ENCODE results near the gene SMIM41.

The SMIM41 gene

DNA sequence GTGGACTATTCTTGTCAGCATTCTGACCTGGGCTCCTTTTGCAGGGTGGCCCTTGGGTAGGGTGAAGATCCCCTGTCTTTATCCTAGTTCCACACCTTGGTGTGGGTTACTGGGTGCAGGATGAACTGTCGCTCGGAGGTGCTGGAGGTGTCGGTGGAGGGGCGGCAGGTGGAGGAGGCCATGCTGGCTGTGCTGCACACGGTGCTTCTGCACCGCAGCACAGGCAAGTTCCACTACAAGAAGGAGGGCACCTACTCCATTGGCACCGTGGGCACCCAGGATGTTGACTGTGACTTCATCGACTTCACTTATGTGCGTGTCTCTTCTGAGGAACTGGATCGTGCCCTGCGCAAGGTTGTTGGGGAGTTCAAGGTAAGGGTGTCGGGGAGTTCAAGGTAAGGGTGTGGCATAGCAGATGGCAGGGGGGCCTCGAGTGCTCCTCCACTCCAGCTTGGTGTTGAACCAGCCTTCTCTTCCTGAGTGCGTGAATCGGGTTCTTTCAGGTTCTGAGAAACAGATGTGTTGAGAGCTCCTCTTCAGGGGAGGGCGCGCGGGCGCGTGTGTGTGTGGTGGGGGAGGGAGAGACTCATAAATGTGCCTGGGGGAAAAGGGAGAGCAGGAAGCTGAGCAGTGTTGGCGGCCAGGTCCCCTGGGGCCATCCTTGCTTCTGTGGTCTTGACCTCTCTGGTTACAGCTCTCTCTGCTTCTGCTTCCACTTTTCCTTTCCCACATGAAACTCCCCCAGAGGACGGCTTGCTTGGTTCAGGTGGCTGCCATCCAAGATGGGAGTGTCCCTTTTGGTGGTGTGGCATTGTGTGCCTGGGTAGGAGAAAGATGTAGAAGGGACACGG is 5.7 kb upstream of the SMIM41 start:
- no peak for DNase-seq (ENCODE audit: low read depth)
- TF ChIP-seq, protein P1, sequence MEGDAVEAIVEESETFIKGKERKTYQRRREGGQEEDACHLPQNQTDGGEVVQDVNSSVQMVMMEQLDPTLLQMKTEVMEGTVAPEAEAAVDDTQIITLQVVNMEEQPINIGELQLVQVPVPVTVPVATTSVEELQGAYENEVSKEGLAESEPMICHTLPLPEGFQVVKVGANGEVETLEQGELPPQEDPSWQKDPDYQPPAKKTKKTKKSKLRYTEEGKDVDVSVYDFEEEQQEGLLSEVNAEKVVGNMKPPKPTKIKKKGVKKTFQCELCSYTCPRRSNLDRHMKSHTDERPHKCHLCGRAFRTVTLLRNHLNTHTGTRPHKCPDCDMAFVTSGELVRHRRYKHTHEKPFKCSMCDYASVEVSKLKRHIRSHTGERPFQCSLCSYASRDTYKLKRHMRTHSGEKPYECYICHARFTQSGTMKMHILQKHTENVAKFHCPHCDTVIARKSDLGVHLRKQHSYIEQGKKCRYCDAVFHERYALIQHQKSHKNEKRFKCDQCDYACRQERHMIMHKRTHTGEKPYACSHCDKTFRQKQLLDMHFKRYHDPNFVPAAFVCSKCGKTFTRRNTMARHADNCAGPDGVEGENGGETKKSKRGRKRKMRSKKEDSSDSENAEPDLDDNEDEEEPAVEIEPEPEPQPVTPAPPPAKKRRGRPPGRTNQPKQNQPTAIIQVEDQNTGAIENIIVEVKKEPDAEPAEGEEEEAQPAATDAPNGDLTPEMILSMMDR (IDR thresholded peaks at IDR 0.05; ENCODE audit: control insufficient read depth, insufficient read depth, low read depth, low read length, missing control alignments): no peak
- H3K4me3 ChIP-seq (ENCODE audit: control insufficient read depth, low read depth, low read length): no peak overlapping the region

DNA sequence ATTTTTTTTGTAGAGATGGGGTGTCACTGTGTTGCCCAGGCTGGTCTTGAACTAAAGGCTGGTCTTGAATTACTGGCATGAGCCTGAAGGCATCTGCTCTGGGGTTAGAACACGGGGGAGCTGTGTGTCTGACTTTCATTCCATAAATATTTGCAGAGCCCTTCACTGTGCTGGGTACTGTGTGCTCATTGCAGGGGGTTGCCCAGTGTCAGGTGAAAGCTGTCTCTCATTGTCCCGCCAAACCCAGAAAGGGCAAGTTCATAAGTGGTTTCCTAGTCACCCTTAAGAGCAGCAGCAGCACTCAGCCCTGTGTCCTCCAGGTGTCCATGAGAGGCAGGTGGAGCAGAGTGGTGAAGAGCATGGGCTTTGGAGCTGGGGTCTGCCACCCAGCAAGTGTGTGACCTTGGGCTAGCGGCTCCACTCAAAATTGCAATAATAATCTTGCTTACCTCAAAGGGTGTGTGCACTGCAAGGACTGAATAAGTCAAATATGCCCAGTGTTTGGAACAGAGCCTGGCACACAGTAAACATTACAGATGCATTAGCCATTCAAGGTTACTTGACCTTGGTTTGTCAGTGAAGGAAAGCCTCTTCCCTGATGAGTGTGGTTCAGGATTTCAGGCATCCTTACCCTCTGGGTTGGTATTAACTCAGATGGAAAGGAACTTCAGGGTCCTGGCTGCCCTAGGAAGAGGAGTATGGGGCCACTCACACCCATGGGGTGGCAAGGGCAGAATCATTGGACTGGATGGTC is 4.4 kb upstream of the SMIM41 start:
- TF ChIP-seq, protein P1 (IDR thresholded peaks at IDR 0.05; ENCODE audit: control insufficient read depth, insufficient read depth, low read depth, low read length, missing control alignments): no peak
- no peak for DNase-seq (ENCODE audit: low read depth)
- no peak overlapping the region for H3K4me3 ChIP-seq (ENCODE audit: control insufficient read depth, low read depth, low read length)

DNA sequence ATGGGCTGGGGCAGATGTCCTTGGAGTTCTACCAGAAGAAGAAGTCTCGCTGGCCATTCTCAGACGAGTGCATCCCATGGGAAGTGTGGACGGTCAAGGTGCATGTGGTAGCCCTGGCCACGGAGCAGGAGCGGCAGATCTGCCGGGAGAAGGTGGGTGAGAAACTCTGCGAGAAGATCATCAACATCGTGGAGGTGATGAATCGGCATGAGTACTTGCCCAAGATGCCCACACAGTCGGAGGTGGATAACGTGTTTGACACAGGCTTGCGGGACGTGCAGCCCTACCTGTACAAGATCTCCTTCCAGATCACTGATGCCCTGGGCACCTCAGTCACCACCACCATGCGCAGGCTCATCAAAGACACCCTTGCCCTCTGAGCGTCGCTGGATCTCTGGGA is 2.7 kb upstream of the SMIM41 start:
- TF ChIP-seq, protein P1 (IDR thresholded peaks at IDR 0.05; ENCODE audit: control insufficient read depth, insufficient read depth, low read depth, low read length, missing control alignments): no peak
- H3K4me3 ChIP-seq (ENCODE audit: control insufficient read depth, low read depth, low read length): no peak overlapping the region
- no peak for DNase-seq (ENCODE audit: low read depth)

DNA sequence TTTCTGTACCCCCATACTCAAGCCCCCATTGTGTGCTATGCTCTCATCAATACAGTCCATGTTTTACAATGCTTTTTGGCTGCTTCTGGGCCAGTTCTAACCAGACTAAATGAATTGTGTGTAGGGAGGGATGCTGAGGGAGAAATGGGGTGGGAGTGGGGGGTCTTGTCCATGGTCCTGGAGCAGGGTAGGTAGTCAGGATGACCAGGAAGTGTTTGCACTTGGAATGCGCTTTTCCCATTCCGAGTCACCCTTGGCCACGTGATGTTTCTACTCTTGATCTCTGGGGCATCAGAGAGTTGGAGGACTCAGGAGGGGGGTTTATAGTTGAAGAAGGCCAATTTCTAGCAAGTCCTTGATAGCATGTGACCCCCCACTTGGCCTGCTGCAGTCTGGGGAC is 1.2 kb upstream of the SMIM41 start:
- no peak for DNase-seq (ENCODE audit: low read depth)
- H3K4me3 ChIP-seq (ENCODE audit: control insufficient read depth, low read depth, low read length): no peak overlapping the region
- TF ChIP-seq, protein P1 (IDR thresholded peaks at IDR 0.05; ENCODE audit: control insufficient read depth, insufficient read depth, low read depth, low read length, missing control alignments): no peak

DNA sequence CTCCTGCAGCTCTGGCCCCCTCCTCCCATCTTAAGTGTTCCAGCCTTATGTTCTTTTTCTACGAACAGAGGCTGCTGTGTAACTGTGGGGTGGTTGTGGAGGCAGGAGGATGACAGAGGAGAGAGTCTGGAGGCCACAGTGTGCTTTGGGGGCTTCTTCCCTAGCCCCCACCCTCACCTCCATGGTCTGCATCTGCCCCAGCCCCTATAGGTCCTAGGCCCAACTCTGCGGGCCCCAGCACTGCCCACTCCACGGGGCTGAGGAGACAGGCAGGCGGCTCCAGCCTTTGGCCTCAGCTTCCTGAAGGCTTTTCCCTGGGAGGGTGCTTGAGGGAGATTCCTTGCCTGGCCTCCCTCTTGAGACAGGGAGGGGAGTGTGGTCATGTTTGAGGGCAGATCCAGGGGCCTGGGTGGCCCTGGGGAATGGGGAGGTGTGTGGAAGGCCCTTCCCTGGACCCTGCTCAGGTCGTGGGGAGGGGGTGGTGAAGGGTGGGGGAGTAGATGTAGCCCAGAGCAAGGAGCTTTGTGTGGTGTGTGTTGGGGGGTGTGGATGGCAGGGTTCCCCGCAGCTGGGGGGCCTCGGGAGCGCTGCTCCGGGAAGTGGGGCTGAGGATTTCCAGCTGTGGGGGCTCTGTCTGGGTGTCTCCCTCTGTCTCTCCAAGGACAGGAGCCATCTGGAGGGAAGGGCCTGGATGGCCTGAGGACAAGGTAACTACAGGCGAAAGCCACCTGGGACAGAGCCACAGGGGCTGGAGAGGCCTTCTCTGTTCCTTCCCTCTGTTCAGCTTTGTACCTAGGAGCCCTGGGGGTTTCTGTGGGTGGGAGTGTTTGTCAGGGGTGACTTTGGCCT is 1.1 kb downstream of the SMIM41 start:
- TF ChIP-seq, protein P1 (IDR thresholded peaks at IDR 0.05; ENCODE audit: control insufficient read depth, insufficient read depth, low read depth, low read length, missing control alignments): no peak
- H3K4me3 ChIP-seq (ENCODE audit: control insufficient read depth, low read depth, low read length): no peak overlapping the region
- DNase-seq (ENCODE audit: low read depth): no peak

DNA sequence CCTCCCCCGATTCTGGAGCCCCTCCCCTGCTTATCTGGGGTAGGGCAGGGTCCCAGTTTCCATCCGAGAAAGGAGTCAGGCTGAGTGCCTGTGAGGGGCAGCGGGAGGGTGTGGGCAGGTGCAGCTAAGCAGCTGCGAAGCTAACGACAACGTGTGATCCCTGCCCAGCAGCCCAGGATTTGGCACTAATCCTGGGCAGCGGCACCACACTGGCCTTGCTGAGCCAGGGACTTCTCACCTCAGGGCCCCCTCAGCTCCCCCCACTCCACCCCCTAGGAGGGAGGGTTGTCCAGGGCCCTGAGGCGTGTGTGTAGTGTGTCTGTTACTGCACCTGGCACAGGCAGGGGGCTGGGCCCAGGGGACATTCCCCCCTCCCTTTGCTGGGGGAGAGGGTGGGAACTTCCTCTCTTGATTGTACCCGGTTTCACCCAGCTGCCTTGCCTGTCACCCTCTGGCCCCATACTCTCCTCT is 1.8 kb downstream of the SMIM41 start:
- TF ChIP-seq, protein P1 (IDR thresholded peaks at IDR 0.05; ENCODE audit: control insufficient read depth, insufficient read depth, low read depth, low read length, missing control alignments): no peak
- H3K4me3 ChIP-seq (ENCODE audit: control insufficient read depth, low read depth, low read length): no peak overlapping the region
- DNase-seq (ENCODE audit: low read depth): no peak
